ENCODE results near the gene GLIS1. TPM values are rescaled to one million over a fixed set of nuclear protein-coding genes. Genes with fewer than 3 reads are reported as not detected.

GLIS1 gene
- total and polyA plus RNA-seq, 3 experiments from 2014 or later = 0.18 TPM; not detected in 2

DNA sequence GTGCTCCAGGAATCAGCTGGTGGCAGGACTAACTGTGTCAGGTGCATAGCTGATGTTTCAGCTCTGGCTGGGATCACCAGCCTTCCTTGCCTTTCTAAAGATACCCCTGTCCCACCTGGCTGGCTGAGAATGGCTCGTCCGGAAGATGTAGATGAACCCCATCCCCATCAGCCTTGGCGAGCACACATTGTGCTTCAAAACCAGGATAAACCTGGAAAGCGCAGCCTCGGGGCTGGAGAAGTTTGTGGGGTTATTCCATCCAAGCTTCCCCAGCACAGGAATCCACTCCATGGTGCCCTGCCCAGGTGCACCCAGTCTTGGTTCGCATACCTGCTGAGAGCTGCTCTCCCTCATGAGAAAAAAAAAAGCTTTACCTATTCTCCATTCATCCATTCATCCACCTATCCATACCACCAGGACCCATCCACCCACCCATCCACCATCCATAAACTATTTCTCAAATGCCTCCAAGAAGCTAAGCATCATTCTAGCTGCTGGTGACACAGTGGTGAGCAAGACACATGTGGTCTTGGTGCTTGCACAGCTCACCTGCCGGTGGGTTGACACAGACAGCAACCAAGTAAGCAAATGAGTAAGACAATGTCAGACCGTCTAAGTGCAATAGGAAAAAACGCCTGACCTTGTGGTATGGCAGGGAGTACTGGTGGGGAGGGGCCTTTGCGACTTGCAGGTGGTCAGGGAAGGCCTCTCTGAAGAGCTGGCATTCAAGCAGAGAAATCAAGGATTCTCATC is 185.8 kb downstream of the GLIS1 start:
- Histone ChIP-seq H3K4me3 (ENCODE audit: low read length) (no peak overlapping the region), H3K36me3 (ENCODE audit: insufficient read depth, low read length) (no peaks in the 10 kb centered on the region), H3K27me3 (ENCODE audit: insufficient read depth, low read length, poor library complexity, severe bottlenecking) (no peaks in the 10 kb centered on the region), H3K27ac (ENCODE audit: low read depth, low read length) (no peak overlapping the region), H3K4me1 (ENCODE audit: insufficient read depth, low read length) (no peaks in the 10 kb centered on the region), H3K9me3 (ENCODE audit: low read length) (no peaks in the 10 kb centered on the region)
- ChIA-PET POLR2A (no interaction called here), CTCF (no interaction called here)
- Mint-ChIP-seq H3K36me3 (no peaks in the 10 kb centered on the region), H3K27ac (peak overlapping the region in 2 of 8 donors; percentile 27 to 65), H3K4me1 (peaks cover 0 to 10% (median 3%) of the 10 kb centered on the region in 3 donors), H3K4me3 (no peak overlapping the region), H3K9me3 (no peaks in the 10 kb centered on the region), H3K27me3 (no peaks in the 10 kb centered on the region)
- DNase-seq = peak in 1 of 5 donors; percentile 35

DNA sequence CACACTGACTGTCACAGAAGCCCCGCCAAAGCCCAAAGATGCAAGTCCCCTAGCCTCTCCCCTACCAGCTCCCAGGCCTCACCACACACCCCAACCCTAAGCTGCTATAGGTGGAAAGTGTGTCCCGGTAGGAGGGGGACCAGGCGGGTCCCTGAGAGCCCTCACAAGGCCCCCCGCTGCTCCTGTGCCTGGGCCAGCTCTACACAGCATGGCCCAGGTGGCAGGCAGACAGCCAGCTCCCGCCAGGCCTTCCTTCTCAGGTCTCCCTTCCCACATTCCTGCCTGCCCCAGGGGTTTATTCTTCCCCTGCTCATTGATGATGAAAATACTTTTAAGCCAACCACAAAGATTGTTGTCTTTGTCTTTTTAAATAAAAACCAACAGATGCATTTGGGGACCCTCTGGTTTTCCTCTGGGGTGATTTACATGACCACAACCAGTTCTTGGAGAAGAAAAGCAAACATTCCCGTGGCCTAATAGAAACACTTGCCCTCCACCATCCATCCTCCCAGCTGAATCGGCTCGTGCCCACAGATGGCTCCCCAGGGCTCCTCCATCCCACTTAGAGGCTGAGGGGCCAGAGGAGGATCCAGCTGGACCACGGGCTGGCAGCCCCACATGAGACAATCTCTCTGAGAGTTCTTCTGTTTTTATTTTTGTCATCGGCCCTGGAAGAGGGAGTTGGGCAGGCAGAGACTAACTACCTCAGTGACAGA is 186.7 kb downstream of the GLIS1 start:
- no peak overlapping the region for H3K27ac ChIP-seq (ENCODE audit: low read depth, low read length)
- H3K4me1 ChIP-seq (ENCODE audit: insufficient read depth, low read length) = no peaks in the 10 kb centered on the region
- Mint-ChIP-seq H3K4me1 (peaks cover 0 to 10% (median 3%) of the 10 kb centered on the region in 3 donors), H3K36me3 (no peaks in the 10 kb centered on the region), H3K9me3 (no peaks in the 10 kb centered on the region), H3K4me3 (peak overlapping the region in 1 of 7 donors; percentile 3), H3K27ac (peak overlapping the region in 1 of 8 donors; percentile 5), H3K27me3 (no peaks in the 10 kb centered on the region)
- no peak overlapping the region for H3K4me3 ChIP-seq (ENCODE audit: low read length)
- CTCF ChIA-PET = no interaction called here
- DNase-seq = peak in 2 of 5 donors; percentile 0 to 30
- no peaks in the 10 kb centered on the region for H3K27me3 ChIP-seq (ENCODE audit: insufficient read depth, low read length, poor library complexity, severe bottlenecking)
- H3K36me3 ChIP-seq (ENCODE audit: insufficient read depth, low read length) = no peaks in the 10 kb centered on the region
- POLR2A ChIA-PET = no interaction called here
- H3K9me3 ChIP-seq (ENCODE audit: low read length) = no peaks in the 10 kb centered on the region

DNA sequence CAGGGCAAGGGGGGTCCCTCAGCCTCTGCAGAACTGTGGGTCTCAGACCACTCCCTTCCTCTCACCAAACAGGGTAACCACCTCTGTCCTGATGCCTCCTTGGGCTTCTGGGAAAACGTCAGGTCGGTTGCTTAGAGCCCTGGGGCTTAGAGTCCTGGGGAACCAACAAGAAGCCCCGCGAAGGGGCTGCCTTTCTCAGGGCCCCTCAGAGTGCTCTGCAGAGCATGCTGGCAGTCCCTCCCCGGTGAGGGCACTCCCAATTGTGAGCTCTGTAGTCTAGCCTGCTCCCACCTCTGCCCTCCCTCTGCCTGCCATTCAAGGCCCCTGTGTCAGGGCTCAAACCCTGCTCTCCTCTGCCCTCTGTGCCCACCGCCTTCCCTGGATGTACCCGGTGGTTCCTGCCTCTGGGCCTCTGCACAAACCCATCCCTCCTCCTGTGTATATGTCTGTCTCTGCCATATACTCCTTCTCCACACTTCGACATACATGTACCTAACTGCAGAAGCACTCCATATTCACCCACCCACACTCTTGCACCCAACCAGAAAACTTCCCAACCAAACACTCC is 187.5 kb downstream of the GLIS1 start:
- no peaks in the 10 kb centered on the region for H3K9me3 Mint-ChIP-seq
- DNase-seq = peak in 1 of 5 donors; percentile 23
- H3K27ac Mint-ChIP-seq = peak overlapping the region in 1 of 8 donors; percentile 41
- H3K27me3 Mint-ChIP-seq = no peaks in the 10 kb centered on the region
- Histone ChIP-seq H3K4me1 (ENCODE audit: insufficient read depth, low read length) (no peaks in the 10 kb centered on the region), H3K27ac (ENCODE audit: low read depth, low read length) (no peak overlapping the region), H3K9me3 (ENCODE audit: low read length) (no peaks in the 10 kb centered on the region), H3K27me3 (ENCODE audit: insufficient read depth, low read length, poor library complexity, severe bottlenecking) (no peaks in the 10 kb centered on the region), H3K36me3 (ENCODE audit: insufficient read depth, low read length) (no peaks in the 10 kb centered on the region), H3K4me3 (ENCODE audit: low read length) (no peak overlapping the region)
- ChIA-PET POLR2A (no interaction called here), CTCF (no interaction called here)
- no peak overlapping the region for H3K4me3 Mint-ChIP-seq
- peaks cover 0 to 10% (median 3%) of the 10 kb centered on the region in 3 donors for H3K4me1 Mint-ChIP-seq
- no peaks in the 10 kb centered on the region for H3K36me3 Mint-ChIP-seq

DNA sequence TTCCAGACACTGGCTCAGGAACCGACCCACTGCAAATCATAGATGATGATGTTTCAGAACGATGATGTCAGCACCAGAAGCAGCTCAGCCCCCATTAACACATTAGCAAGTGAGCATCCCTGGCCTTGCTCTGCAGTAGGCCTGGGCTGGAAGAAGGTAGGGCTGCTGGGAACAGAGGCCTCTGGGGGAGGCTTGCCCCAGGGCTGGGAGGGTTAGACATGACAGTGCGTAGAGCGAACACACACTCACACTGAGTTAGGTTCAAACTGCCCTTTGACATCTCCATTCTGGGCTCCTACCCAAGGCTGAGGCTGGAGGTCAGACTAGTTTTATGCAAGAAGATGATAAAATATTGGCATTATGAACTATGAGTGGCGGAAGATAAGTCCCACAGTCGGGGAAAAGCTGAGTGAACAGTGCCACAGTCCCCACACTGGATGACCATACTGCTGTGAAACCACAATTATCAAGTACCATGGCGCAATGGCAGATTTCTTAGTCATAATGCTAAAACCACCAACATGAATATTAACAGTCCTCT is 188.7 kb downstream of the GLIS1 start:
- Mint-ChIP-seq H3K27me3 (no peaks in the 10 kb centered on the region), H3K4me1 (peaks cover 0 to 10% (median 3%) of the 10 kb centered on the region in 3 donors), H3K27ac (no peak overlapping the region), H3K36me3 (no peaks in the 10 kb centered on the region), H3K9me3 (no peaks in the 10 kb centered on the region), H3K4me3 (no peak overlapping the region)
- H3K27ac ChIP-seq (ENCODE audit: low read depth, low read length) = no peak overlapping the region
- no peaks in the 10 kb centered on the region for H3K27me3 ChIP-seq (ENCODE audit: insufficient read depth, low read length, poor library complexity, severe bottlenecking)
- H3K4me1 ChIP-seq (ENCODE audit: insufficient read depth, low read length) = no peaks in the 10 kb centered on the region
- no peak overlapping the region for H3K4me3 ChIP-seq (ENCODE audit: low read length)
- ChIA-PET POLR2A (no interaction called here), CTCF (no interaction called here)
- DNase-seq = peak in 2 of 5 donors; percentile 0 to 7
- no peaks in the 10 kb centered on the region for H3K9me3 ChIP-seq (ENCODE audit: low read length)
- no peaks in the 10 kb centered on the region for H3K36me3 ChIP-seq (ENCODE audit: insufficient read depth, low read length)

GRCh38 chr1:53549781-53550180 is 189.2 kb downstream of the GLIS1 start:
- Mint-ChIP-seq H3K9me3 (no peaks in the 10 kb centered on the region), H3K4me3 (no peak overlapping the region), H3K27ac (no peak overlapping the region), H3K27me3 (no peaks in the 10 kb centered on the region), H3K4me1 (peaks cover 0 to 10% (median 3%) of the 10 kb centered on the region in 3 donors), H3K36me3 (no peaks in the 10 kb centered on the region)
- Histone ChIP-seq H3K9me3 (ENCODE audit: low read length) (no peaks in the 10 kb centered on the region), H3K27me3 (ENCODE audit: insufficient read depth, low read length, poor library complexity, severe bottlenecking) (no peaks in the 10 kb centered on the region), H3K36me3 (ENCODE audit: insufficient read depth, low read length) (no peaks in the 10 kb centered on the region), H3K4me3 (ENCODE audit: low read length) (no peak overlapping the region), H3K4me1 (ENCODE audit: insufficient read depth, low read length) (no peaks in the 10 kb centered on the region), H3K27ac (ENCODE audit: low read depth, low read length) (no peak overlapping the region)
- POLR2A ChIA-PET = no interaction called here
- DNase-seq = peak in 1 of 5 donors; percentile 24
- CTCF ChIA-PET = no interaction called here

DNA sequence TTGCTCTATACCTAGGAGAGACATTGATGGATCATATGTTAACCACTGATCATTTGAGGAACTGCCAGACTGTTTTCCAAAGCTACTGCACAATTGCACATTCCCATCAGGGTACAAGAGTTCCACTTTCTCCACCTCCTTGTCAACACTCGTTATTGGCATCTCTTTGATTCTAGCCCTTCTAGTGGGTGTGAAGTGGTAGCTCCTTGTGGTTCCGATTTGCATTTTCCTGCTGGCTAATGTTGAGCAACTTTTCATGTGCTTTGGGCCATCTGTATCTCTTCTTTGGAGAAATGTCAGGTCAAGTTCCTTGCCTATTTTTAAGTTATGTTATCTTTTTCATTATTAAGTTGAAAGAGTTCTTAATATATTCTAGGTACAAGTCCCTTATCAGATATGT is 189.7 kb downstream of the GLIS1 start:
- Mint-ChIP-seq H3K9me3 (no peaks in the 10 kb centered on the region), H3K36me3 (no peaks in the 10 kb centered on the region), H3K27me3 (no peaks in the 10 kb centered on the region), H3K27ac (no peak overlapping the region), H3K4me1 (peaks cover 0 to 7% (median 3%) of the 10 kb centered on the region in 3 donors), H3K4me3 (no peak overlapping the region)
- H3K36me3 ChIP-seq (ENCODE audit: insufficient read depth, low read length) = no peaks in the 10 kb centered on the region
- H3K27me3 ChIP-seq (ENCODE audit: insufficient read depth, low read length, poor library complexity, severe bottlenecking) = no peaks in the 10 kb centered on the region
- H3K27ac ChIP-seq (ENCODE audit: low read depth, low read length) = no peak overlapping the region
- no peak overlapping the region for H3K4me3 ChIP-seq (ENCODE audit: low read length)
- no peaks in the 10 kb centered on the region for H3K9me3 ChIP-seq (ENCODE audit: low read length)
- ChIA-PET POLR2A (no interaction called here), CTCF (no interaction called here)
- no peaks in the 10 kb centered on the region for H3K4me1 ChIP-seq (ENCODE audit: insufficient read depth, low read length)
- no peak for DNase-seq

DNA sequence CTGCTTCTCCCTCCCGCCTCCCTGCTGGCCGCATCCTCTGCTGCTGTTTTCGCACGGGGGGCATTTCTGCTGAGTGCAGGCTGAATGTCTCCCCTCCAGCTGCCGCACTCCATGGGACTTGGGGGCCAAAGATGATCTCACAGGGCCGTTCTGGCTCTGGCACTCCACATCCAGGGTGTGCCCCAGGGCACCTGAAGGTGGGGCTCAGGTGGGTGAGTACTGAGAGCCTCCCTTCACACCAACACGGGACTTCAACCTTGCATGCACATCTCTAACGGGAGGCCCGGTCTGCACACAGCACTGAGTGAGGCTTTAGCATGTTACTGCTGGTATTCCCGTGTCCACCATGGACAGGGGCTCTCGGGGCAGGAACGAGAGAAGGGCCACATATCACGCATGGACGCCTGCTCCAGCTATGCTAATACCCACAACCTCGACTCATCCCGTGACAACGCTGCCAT is 190.9 kb downstream of the GLIS1 start:
- Histone ChIP-seq H3K36me3 (ENCODE audit: insufficient read depth, low read length) (no peaks in the 10 kb centered on the region), H3K27ac (ENCODE audit: low read depth, low read length) (no peak overlapping the region), H3K9me3 (ENCODE audit: low read length) (no peaks in the 10 kb centered on the region), H3K27me3 (ENCODE audit: insufficient read depth, low read length, poor library complexity, severe bottlenecking) (no peaks in the 10 kb centered on the region), H3K4me3 (ENCODE audit: low read length) (no peak overlapping the region), H3K4me1 (ENCODE audit: insufficient read depth, low read length) (no peaks in the 10 kb centered on the region)
- no peak overlapping the region for H3K27ac Mint-ChIP-seq
- no peaks in the 10 kb centered on the region for H3K4me1 Mint-ChIP-seq
- DNase-seq = peak in 2 of 5 donors; percentile 0 to 27
- no peak overlapping the region for H3K4me3 Mint-ChIP-seq
- no peaks in the 10 kb centered on the region for H3K36me3 Mint-ChIP-seq
- POLR2A ChIA-PET = no interaction called here
- no peaks in the 10 kb centered on the region for H3K27me3 Mint-ChIP-seq
- H3K9me3 Mint-ChIP-seq = no peaks in the 10 kb centered on the region
- CTCF ChIA-PET = no interaction called here

DNA sequence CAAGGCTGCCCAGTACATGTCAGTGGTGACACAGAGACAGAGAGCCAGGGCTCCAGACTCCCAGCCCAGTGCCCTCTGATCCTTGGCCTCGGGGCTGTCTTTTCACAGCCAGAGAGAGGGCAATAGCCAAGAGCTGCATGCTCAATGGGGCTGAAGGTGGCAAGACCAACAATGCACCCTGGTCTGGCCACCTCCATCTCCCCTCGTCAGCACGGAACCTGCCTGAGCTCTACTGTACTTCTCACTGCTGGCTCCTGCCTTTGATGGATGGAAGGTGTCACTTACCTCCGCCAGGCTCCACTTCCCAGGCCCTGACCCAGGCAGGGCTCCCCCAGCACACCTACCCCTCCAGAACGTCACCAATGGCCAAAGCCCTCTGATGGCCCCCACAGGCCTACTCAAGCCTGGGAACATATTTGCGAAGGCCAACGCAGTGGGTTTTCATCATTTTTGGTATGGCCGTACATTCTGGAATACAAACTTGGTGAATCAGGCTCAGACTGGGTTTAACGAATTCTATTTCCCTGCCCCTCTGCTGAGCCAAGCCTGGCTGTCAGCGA is 191.7 kb downstream of the GLIS1 start:
- no peak overlapping the region for H3K4me3 Mint-ChIP-seq
- DNase-seq = no peak

More for the DNA sequence above, 191.7 kb downstream of the GLIS1 start:
- ChIA-PET CTCF (no interaction called here), POLR2A (no interaction called here)
- no peaks in the 10 kb centered on the region for H3K27me3 ChIP-seq (ENCODE audit: insufficient read depth, low read length, poor library complexity, severe bottlenecking)
- H3K27ac ChIP-seq (ENCODE audit: low read depth, low read length) = no peak overlapping the region
- H3K4me1 Mint-ChIP-seq = no peaks in the 10 kb centered on the region
- no peaks in the 10 kb centered on the region for H3K27me3 Mint-ChIP-seq
- no peaks in the 10 kb centered on the region for H3K36me3 ChIP-seq (ENCODE audit: insufficient read depth, low read length)
- H3K4me3 ChIP-seq (ENCODE audit: low read length) = no peak overlapping the region
- H3K36me3 Mint-ChIP-seq = no peaks in the 10 kb centered on the region
- no peak overlapping the region for H3K27ac Mint-ChIP-seq
- no peaks in the 10 kb centered on the region for H3K9me3 ChIP-seq (ENCODE audit: low read length)
- H3K9me3 Mint-ChIP-seq = no peaks in the 10 kb centered on the region
- H3K4me1 ChIP-seq (ENCODE audit: insufficient read depth, low read length) = no peaks in the 10 kb centered on the region
